Measurements from ENCODE around the gene MAP2.
A peak's percentile ranks its signal among the peaks of the same experiment; 100 is the strongest.

Gene MAP2

DNA sequence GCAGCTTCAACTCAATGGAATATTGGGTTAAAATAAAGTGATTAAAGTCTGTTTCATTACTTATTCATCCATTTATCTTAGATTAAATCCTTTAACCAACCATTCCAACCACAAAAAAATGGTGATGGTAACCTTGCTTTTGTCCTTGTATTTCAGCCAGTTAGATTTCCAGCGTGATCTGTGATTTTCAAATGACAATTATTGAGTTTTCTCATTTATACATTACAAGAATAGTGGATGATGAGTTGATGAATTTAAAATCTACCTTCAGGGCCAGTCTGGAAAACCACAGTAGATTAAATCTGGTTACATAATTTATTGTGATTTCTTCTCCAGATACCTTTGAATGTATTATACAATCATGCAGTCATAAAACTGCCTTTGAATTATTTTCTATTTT lies 318.1 kb downstream of the MAP2 start:
- no peak for DNase-seq

DNA sequence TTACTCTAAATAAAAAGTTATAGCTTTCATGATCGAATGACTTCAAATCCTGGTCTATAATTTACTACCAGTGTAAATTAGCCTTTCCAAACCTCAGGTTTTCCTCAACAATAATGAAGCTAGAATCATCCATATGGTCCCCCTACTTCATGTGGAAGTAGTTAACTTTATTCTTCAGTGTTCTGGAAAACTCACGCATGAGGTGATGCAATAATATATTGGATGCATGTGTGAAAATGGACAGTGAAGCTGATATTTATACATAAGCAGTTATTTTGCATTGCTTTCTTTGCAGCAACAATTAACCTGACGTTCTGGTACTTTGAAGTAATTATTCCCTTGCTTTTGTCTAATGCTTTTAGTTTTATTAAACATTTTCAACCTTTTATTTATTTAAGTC lies 329.2 kb downstream of the MAP2 start:
- DNase-seq, result no peak

DNA sequence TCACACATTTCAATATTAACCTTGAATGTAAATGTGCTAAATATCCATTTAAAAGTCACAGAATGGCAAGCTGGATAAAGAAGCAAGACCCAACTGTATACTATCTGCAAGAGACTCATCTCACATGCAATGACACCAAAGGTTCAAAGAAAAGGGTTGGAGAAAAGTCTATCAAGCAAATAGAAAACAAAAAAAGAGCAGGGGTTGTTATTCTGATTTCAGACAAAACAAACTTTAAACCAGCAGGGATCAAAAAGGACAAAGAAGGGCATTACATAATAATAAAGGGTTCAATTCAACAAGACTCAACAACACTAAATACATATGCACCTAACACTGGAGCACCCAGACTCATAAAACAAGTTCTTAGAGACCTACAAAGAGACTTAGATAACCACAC lies 333.3 kb downstream of the MAP2 start:
- DNase-seq, result no peak

DNA sequence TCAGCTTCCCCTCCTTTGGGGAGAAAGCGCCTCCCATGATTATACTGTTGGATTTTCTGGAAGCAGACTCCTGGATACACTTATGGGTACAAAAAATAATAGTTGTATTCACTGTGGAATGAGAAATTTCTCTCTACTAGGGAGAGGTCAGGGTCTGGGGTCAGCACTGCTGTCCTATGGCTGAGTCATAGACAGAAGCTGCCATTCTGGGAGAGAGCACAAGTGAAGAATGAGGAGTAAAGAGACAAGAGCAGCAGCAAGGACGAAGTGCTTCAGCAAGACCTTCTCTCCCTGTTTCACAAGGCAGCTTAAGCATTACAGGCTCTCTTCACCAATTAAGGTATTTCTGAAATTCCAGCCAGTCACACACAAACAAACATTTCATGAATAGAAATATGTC lies 337.7 kb downstream of the MAP2 start:
- no peak for DNase-seq

DNA sequence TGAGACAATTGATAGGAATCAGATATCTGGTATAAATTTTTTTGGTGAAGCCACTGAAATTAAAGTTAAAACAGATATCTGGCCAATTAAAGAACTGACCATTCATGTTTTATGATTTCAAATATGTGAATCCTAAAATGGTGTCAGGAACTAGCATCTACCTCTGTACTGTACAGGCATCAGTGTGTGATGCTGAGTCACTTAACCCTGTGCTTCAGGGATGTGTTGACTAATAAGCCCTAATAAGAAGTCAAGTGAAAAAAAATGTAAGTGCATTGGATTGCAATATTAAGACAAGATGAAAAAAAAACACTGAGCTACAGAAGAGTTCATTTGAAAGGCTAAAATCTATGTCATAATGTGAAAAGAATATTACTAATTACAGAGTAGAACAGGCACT lies 338.7 kb downstream of the MAP2 start:
- DNase-seq, result no peak

DNA sequence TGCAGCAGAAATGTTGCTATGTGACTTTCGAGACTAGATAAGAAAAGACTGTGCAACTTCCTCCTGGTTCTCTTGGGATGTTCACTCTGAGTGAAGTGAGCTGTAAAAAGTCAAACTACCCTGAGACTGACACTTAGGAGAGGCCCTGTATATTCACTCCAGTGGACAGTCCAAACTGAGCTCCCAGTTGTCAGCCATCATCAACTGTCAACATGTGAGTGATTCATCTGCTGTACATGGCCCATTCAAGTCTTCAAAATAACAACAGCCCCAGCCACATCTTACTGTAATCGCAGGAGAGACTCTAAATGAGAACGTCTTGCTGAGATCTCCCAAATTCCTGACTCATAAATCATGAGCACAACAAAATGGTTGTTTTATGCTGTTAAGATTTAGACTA lies 339.3 kb downstream of the MAP2 start:
- DNase-seq, result no peak

DNA sequence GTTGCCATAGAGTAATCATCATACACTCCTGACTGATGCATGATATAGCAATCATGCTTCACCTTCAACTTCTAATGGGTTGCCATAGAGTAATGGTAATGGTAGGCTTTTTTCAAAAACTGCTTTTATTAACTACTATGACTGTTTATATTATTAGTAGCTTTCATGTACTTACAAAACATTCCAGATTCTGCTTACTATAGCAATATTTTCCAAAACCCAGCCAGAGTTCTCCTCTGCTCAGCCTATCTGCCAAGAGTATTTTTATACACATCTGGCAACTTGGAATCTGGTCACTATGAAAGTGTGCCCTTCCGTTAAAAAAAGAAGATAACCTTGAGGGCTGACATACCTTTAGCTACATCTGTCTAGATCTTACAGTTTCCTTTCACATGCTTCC lies 342.8 kb downstream of the MAP2 start:
- DNase-seq, result no peak

DNA sequence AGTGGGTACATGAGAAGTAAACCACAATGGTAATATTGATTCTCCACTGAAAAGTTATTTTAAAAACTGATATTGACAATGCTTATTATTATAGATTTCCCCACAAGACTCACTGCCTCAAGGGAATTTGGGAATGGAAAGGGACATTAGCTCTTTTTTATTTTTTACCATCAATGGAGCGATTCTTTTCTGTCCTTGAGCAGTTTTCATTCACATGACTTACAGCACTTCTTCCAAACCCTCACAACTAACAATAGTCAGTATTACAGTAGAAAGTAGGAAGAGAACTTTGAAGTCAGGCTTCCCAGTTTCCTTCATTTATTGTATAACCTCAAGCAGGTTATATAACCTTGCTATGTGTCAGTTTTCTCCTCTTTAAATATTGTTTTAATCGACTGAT lies 343.5 kb downstream of the MAP2 start:
- DNase-seq, result no peak

DNA sequence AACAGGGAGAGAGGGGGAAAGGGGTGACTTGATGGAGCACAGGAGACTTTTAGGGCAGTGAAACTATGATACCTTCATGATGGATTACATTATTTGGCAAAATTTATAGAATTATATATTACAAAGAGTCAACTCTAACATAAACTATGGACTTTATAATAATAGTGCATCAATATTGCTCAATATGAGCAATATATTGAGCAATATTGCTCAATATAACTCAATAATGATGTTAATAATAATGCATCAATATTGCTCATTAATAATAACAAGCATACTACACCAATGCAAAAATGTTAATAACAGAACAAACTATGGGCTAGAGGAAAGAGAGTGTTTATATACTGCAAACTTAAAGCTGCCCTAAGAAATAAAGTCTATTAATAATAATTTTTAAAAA lies 344.7 kb downstream of the MAP2 start:
- no peak for DNase-seq

DNA sequence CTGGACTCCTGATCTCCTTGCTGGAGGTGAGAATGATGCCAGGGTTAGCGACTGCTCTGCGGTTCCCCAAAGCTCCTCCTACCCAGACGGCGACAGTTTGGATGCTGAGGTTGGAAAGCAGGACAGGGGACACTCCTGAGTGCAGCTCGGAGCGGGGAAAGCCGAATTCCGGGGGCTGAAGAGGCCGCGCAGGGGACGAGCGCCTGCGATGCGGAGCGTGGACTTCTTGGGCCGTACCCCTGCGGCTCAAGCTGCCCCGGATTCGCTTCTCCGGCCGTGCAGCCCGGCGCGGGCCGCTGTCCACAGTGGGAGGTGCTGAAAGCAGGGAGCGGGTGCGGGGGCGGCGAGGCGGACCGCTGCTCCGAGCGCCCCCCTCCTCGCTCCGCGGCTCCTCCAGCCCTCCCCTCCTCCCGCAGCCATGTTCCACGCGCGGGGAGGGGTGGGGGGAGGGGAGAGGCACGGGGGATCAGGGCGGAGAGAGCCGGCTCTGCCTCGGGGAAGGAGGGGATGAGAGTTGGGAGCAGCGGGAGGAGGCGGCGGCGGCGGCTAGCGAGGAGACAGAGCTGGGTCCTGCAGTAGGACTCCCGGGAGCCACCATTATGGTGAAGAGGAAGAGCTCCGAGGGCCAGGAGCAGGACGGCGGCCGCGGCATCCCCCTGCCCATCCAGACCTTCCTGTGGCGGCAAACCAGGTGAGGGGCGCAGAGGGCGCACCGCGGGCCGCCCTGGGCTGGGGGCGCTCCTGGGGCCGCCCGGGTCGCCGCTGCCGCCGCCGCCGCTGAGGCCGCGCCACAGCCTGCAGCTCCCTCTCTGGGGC lies 347.8 kb downstream of the MAP2 start, which contains the start of gene UNC80:
UNC80 (plus strand) TSS at position 359 of the 816 bp plus-strand sequence; CDS start at position 600, 241 bp downstream.
- peak; percentile 65 for DNase-seq

DNA sequence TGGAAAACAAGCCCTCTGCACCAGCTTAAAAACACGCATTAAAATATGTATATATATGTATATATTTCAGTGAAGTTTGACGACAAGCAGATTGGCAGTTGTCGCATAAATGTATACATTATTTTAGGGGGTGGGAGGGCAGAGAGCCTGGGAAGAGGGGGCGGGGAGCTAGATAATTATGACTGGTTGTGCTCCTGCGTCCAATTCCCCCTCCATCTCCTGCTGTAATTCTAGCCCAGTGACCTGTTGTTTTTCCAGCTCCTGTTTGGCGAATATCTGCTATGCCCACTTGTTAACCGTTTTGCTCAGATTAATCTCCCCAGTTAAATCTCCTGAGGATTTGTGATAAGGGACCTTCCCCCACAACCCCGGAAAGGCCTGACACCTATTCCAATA lies 348.4 kb downstream of the MAP2 start:
- DNase-seq, result peak; percentile 55

DNA sequence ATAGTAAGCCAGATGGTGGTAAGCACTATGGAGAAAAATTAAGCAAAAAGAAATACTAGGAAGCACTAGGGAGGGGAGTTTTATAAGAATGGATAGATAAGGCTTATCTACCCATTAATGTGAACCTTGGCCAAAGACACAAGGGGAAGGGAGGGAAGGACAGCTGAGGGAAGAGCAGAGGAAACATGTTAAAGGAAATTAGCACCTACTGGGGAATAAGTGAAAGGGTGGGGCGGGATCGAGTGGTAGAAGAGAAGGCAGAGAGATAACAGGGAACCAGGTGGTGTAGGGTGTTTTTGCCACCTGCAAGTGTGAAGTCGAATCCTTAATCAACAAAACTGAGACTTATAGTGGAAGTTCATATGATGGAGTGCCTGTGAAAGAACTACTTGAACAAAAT lies 349.5 kb downstream of the MAP2 start:
- DNase-seq, result peak; percentile 49

Measured in NCI-H1694 treated with DMSO at 0.1 percent for 48 hours (cell line).